Erythroblast (primary cell): ENCODE measurements around the gene MSANTD1.

Experiments used
- GATA1 ChIP-seq: IDR thresholded peaks from 2 replicates; pipeline ENCODE4 v1.6.1; 2011; ENCODE audit warnings: low read depth, mild to moderate bottlenecking, control low read depth, low read length, moderate library complexity
- POLR2A ChIP-seq: IDR thresholded peaks from 2 replicates; pipeline ENCODE4 v1.6.1; 2011; ENCODE audit warnings: mild to moderate bottlenecking, low read length

- no peak for TF ChIP-seq POLR2A
- no peak for TF ChIP-seq GATA1
Measured at GRCh38 chr4:3291969-3292570, 43.1 kb downstream of the MSANTD1 start.
